Activated naive CD4-positive, alpha-beta T cell treated with anti-CD3 and anti-CD28 coated beads for 36 hours (primary cell): ENCODE data around the gene P2RX7. TPM values are rescaled to one million over a fixed set of nuclear protein-coding genes. Genes with fewer than 3 reads are reported as not detected.
"Not testable (repeated sequence)": the region's sequence is repeated elsewhere in the genome, so short reads cannot be mapped to it uniquely, and the experiment has no call there.

Source experiments
- CTCF ChIA-PET: fragments of 350-600 bp; sonication (Branson Sonifier 250); formaldehyde crosslinking; loops from one replicate; lab custom pipeline; 2021; ENCODE audit warnings: antibody characterized with exemption; lab: Charles Lee
- DNase-seq: peaks from one replicate; pipeline ENCODE4 v3.0.0-alpha.2; 2020
- H3K27ac Mint-ChIP-seq: one replicate; pipeline ENCODE4 v1.8.0; 2021; ENCODE audit warnings: mild to moderate bottlenecking, mixed read lengths
- H3K27me3 Mint-ChIP-seq: one replicate; pipeline ENCODE4 v1.8.0; 2021; ENCODE audit warnings: low read depth, mixed read lengths
- H3K36me3 Mint-ChIP-seq: one replicate; pipeline ENCODE4 v1.8.0; 2021; ENCODE audit warnings: low read depth, mixed read lengths
- H3K4me1 Mint-ChIP-seq: one replicate; pipeline ENCODE4 v1.8.0; 2021; ENCODE audit warnings: low read depth, mixed read lengths
- H3K4me3 Mint-ChIP-seq: one replicate; pipeline ENCODE4 v1.8.0; 2021; ENCODE audit warnings: mild to moderate bottlenecking, moderate library complexity, mixed read lengths
- H3K9me3 Mint-ChIP-seq: one replicate; pipeline ENCODE4 v1.8.0; 2021; ENCODE audit warnings: mixed read lengths
- intact Hi-C: fragments of 100-400 bp; cut with micrococcal nuclease; formaldehyde crosslinking; loops from one replicate; pipeline ENCODE4 v1.15.1; 2023
- total RNA-seq, 2 experiments: library from RNA; stranded (reverse); gene quantifications; one replicate each; pipeline ENCODE4 v1.2.3, GENCODE V29; 2021

Gene P2RX7
- total RNA-seq, 2 experiments from 2014 or later: 6.3 to 6.6 TPM

- Mint-ChIP-seq H3K36me3 (peaks cover 15% of the 10 kb centered on the region), H3K27me3 (no peaks in the 10 kb centered on the region), H3K4me1 (peaks cover 18% of the 10 kb centered on the region), H3K4me3 (no peak overlapping the region), H3K9me3 (no peaks in the 10 kb centered on the region), H3K27ac (peak overlapping the region; percentile 6)
- CTCF ChIA-PET: interaction anchor here (0.5 to 0.6 kb wide), 3 partner anchors 52 to 233 kb away, joined by 3 read pairs; no protein-coding TSS in a partner anchor
- DNase-seq: no peak
- intact Hi-C loops: loop anchor here (10.0 kb wide), 1 partner anchor 632 kb away; the partner anchor contains the start of gene POP5
These were observed 84.4 kb downstream of the P2RX7 start for GRCh38 chr12:121217063-121217462.

GRCh38 chr12:121217761-121218160 is 85.1 kb downstream of the P2RX7 start:
- CTCF ChIA-PET: interaction anchor here (0.5 to 0.7 kb wide), 3 partner anchors 18 to 234 kb away, joined by 3 to 5 read pairs (median 4); no protein-coding TSS in a partner anchor
- Mint-ChIP-seq H3K27me3 (no peaks in the 10 kb centered on the region), H3K9me3 (no peaks in the 10 kb centered on the region), H3K4me3 (no peak overlapping the region), H3K27ac (no peak overlapping the region), H3K4me1 (peaks cover 20% of the 10 kb centered on the region), H3K36me3 (peaks cover 16% of the 10 kb centered on the region)
- no peak for DNase-seq
- intact Hi-C loops: loop anchor here (10.0 kb wide), 1 partner anchor 633 kb away; the partner anchor contains the start of gene POP5

GRCh38 chr12:121218588-121219352 is 86.1 kb downstream of the P2RX7 start:
- Mint-ChIP-seq H3K27ac (no peak overlapping the region), H3K9me3 (no peaks in the 10 kb centered on the region), H3K27me3 (no peaks in the 10 kb centered on the region), H3K4me1 (peaks cover 30% of the 10 kb centered on the region), H3K4me3 (no peak overlapping the region), H3K36me3 (peaks cover 19% of the 10 kb centered on the region)
- CTCF ChIA-PET: interaction anchor here (0.5 kb wide), 1 partner anchor 205 kb away, joined by 3 read pairs; no protein-coding TSS in a partner anchor
- intact Hi-C loops: loop anchor here (10.0 kb wide), 1 partner anchor 634 kb away; the partner anchor contains the start of gene POP5
- no peak for DNase-seq

- no peak for DNase-seq
- CTCF ChIA-PET: no interaction called here
- H3K27me3 Mint-ChIP-seq: no peaks in the 10 kb centered on the region
- no peak overlapping the region for H3K27ac Mint-ChIP-seq
- intact Hi-C loops: loop anchor here (10.0 kb wide), 1 partner anchor 635 kb away; the partner anchor contains the start of gene POP5
- H3K4me3 Mint-ChIP-seq: no peak overlapping the region
- H3K4me1 Mint-ChIP-seq: peaks cover 31% of the 10 kb centered on the region
- H3K9me3 Mint-ChIP-seq: no peaks in the 10 kb centered on the region
- peaks cover 15% of the 10 kb centered on the region for H3K36me3 Mint-ChIP-seq
These were observed 86.8 kb downstream of the P2RX7 start for GRCh38 chr12:121219353-121219986.

GRCh38 chr12:121222847-121223246 is 90.2 kb downstream of the P2RX7 start:
- no peaks in the 10 kb centered on the region for H3K27me3 Mint-ChIP-seq
- peaks cover 42% of the 10 kb centered on the region for H3K4me1 Mint-ChIP-seq
- H3K27ac Mint-ChIP-seq: peak overlapping the region; percentile 62
- CTCF ChIA-PET: interaction anchor here (0.8 to 1.2 kb wide), 3 partner anchors 9 to 163 kb away, joined by 3 to 5 read pairs (median 3); no protein-coding TSS in a partner anchor
- H3K36me3 Mint-ChIP-seq: peaks cover 16% of the 10 kb centered on the region
- no peak for DNase-seq
- H3K9me3 Mint-ChIP-seq: no peaks in the 10 kb centered on the region
- H3K4me3 Mint-ChIP-seq: no peak overlapping the region
- intact Hi-C loops: loop anchor here (1.0 to 5.0 kb wide), 4 partner anchors 9 to 163 kb away; partner anchors contain the start of gene P2RX4

- H3K9me3 Mint-ChIP-seq: no peaks in the 10 kb centered on the region
- intact Hi-C loops: loop anchor here (1.0 to 5.0 kb wide), 4 partner anchors 9 to 163 kb away; partner anchors contain the start of gene P2RX4
- peak overlapping the region; percentile 62 for H3K27ac Mint-ChIP-seq
- H3K27me3 Mint-ChIP-seq: no peaks in the 10 kb centered on the region
- CTCF ChIA-PET: interaction anchor here (0.7 to 1.3 kb wide), 7 partner anchors 10 to 164 kb away, joined by 3 to 5 read pairs (median 4); partner anchors contain the start of gene P2RX7
- peaks cover 42% of the 10 kb centered on the region for H3K4me1 Mint-ChIP-seq
- peaks cover 17% of the 10 kb centered on the region for H3K36me3 Mint-ChIP-seq
- no peak overlapping the region for H3K4me3 Mint-ChIP-seq
- peak; percentile 67 for DNase-seq
These were observed 90.9 kb downstream of the P2RX7 start for GRCh38 chr12:121223292-121224285.

- Mint-ChIP-seq H3K27ac (peak overlapping the region; percentile 79), H3K36me3 (peaks cover 18% of the 10 kb centered on the region), H3K27me3 (no peaks in the 10 kb centered on the region), H3K9me3 (no peaks in the 10 kb centered on the region), H3K4me3 (peak overlapping the region; percentile 15), H3K4me1 (peaks cover 42% of the 10 kb centered on the region)
- DNase-seq: peak; percentile 66
- CTCF ChIA-PET: interaction anchor here (0.7 to 1.3 kb wide), 4 partner anchors 16 to 114 kb away, joined by 3 to 5 read pairs (median 4); partner anchors contain the start of gene P2RX7
- intact Hi-C loops: loop anchor here (5.0 kb wide), 1 partner anchor 112 kb away; no protein-coding TSS in a partner anchor
These were observed 91.9 kb downstream of the P2RX7 start for GRCh38 chr12:121224591-121224990.

- H3K27me3 Mint-ChIP-seq: no peaks in the 10 kb centered on the region
- intact Hi-C loops: no loop called here
- H3K27ac Mint-ChIP-seq: no peak overlapping the region
- no peak overlapping the region for H3K4me3 Mint-ChIP-seq
- DNase-seq: no peak
- CTCF ChIA-PET: interaction anchor here (0.7 to 2.0 kb wide), 2 partner anchors 9 to 13 kb away, joined by 3 to 5 read pairs; no protein-coding TSS in a partner anchor
- H3K4me1 Mint-ChIP-seq: peaks cover 47% of the 10 kb centered on the region
- peaks cover 17% of the 10 kb centered on the region for H3K36me3 Mint-ChIP-seq
- no peaks in the 10 kb centered on the region for H3K9me3 Mint-ChIP-seq
These were observed 93.7 kb downstream of the P2RX7 start for GRCh38 chr12:121226399-121226798.

- H3K27me3 Mint-ChIP-seq, H3K27ac Mint-ChIP-seq, DNase-seq, H3K4me3 Mint-ChIP-seq, intact Hi-C loops, H3K9me3 Mint-ChIP-seq: not testable (repeated sequence)
- CTCF ChIA-PET: interaction anchor here (0.7 to 2.0 kb wide), 2 partner anchors 9 to 13 kb away, joined by 3 to 5 read pairs; no protein-coding TSS in a partner anchor
- H3K36me3 Mint-ChIP-seq: peaks cover 15% of the 10 kb centered on the region
- peaks cover 47% of the 10 kb centered on the region for H3K4me1 Mint-ChIP-seq
These were observed 94.2 kb downstream of the P2RX7 start for GRCh38 chr12:121226871-121227270.

- H3K4me1 Mint-ChIP-seq: peaks cover 47% of the 10 kb centered on the region
- no peak overlapping the region for H3K27ac Mint-ChIP-seq
- H3K4me3 Mint-ChIP-seq: no peak overlapping the region
- H3K9me3 Mint-ChIP-seq: no peaks in the 10 kb centered on the region
- H3K36me3 Mint-ChIP-seq: peaks cover 13% of the 10 kb centered on the region
- intact Hi-C loops: no loop called here
- CTCF ChIA-PET: interaction anchor here (2.0 kb wide), 1 partner anchor 12 kb away, joined by 5 read pairs; no protein-coding TSS in a partner anchor
- H3K27me3 Mint-ChIP-seq: no peaks in the 10 kb centered on the region
- DNase-seq: no peak
These were observed 94.6 kb downstream of the P2RX7 start for GRCh38 chr12:121227294-121227693.
